ENCODE results near the gene ARL6.
A peak's percentile ranks its signal among the peaks of the same experiment; 100 is the strongest.

ARL6 gene

DNA sequence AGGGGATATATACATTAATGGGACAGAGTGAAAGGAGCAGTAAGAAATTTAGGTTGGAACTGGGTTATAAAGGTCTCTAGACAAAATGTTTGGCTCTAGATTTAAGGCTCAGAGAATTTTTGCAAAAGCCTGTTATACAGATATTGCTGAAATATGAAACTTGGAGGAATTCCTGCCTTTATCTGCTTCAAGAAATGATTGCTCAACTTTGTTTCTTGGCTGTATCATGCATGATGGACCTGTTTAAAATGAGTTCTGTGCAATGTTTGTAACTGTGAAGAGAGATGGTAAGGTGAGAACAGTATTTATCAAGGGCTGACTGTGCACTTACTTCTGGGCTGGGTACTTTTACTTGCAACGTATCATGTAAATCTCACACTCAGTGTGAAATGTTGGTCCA, 60.5 kb downstream of the ARL6 start:
- Histone ChIP-seq H2AK5ac (ENCODE audit: low read length) (no peak overlapping the region), H4K8ac (ENCODE audit: low read depth, low read length) (no peak overlapping the region), H2BK5ac (ENCODE audit: low read depth, low read length, poor library complexity) (no peak overlapping the region), H3K4me3 (ENCODE audit: low read depth, low read length) (no peak overlapping the region), H2BK12ac (ENCODE audit: low read length) (no peak overlapping the region), H3K23ac (ENCODE audit: low read length) (no peak overlapping the region), H2AFZ (ENCODE audit: insufficient read depth, low read length, poor library complexity) (no peak overlapping the region), H3K4ac (ENCODE audit: low read depth, low read length) (no peak overlapping the region), H2BK120ac (ENCODE audit: insufficient read depth, low read length, poor library complexity) (no peak overlapping the region), H3K36me3 (ENCODE audit: control insufficient read depth in 1 of 2, insufficient read depth in 2 of 2, low read length in 2 of 2) (no peaks in the 10 kb centered on the region), H3K9me3 (ENCODE audit: insufficient read depth, low read depth, low read length) (no peaks in the 10 kb centered on the region), H3K4me1 (ENCODE audit: control insufficient read depth in 1 of 2, insufficient read depth in 2 of 2, low read length in 2 of 2) (no peaks in the 10 kb centered on the region), H3K27me3 (ENCODE audit: insufficient read depth, low read length) (no peaks in the 10 kb centered on the region), H3K4me2 (ENCODE audit: low read length) (no peak overlapping the region), H3K9ac (ENCODE audit: low read length) (no peak overlapping the region), H3K79me1 (ENCODE audit: low read length) (peaks cover 4% of the 10 kb centered on the region), H4K12ac (ENCODE audit: low read depth, low read length) (no peak overlapping the region), H4K91ac (ENCODE audit: low read depth, low read length) (no peak overlapping the region), H3K14ac (ENCODE audit: low read length) (no peak overlapping the region), H3K79me2 (ENCODE audit: control insufficient read depth, insufficient read depth, low read length, poor library complexity) (peaks cover 2% of the 10 kb centered on the region), H3K18ac (ENCODE audit: low read length) (no peak overlapping the region), H3K27ac (ENCODE audit: low read depth, low read length) (no peak overlapping the region)
- peak in 1 of 2 donors; percentile 40 for DNase-seq
- WGBS (ENCODE audit: extremely low coverage, insufficient coverage, insufficient read length): no CpG with 5 or more reads among the region's 1 CpG

- H3K79me1 ChIP-seq (ENCODE audit: low read length): no peaks in the 10 kb centered on the region
- H3K27me3 ChIP-seq (ENCODE audit: insufficient read depth, low read length): no peaks in the 10 kb centered on the region
- H3K36me3 ChIP-seq (ENCODE audit: control insufficient read depth in 1 of 2, insufficient read depth in 2 of 2, low read length in 2 of 2): no peaks in the 10 kb centered on the region
- no peak overlapping the region for H3K18ac ChIP-seq (ENCODE audit: low read length)
- no peak overlapping the region for H4K12ac ChIP-seq (ENCODE audit: low read depth, low read length)
- no peak overlapping the region for H3K27ac ChIP-seq (ENCODE audit: low read depth, low read length)
- no peak overlapping the region for H3K14ac ChIP-seq (ENCODE audit: low read length)
- H3K9ac ChIP-seq (ENCODE audit: low read length): no peak overlapping the region
- no peak overlapping the region for H2BK120ac ChIP-seq (ENCODE audit: insufficient read depth, low read length, poor library complexity)
- no peaks in the 10 kb centered on the region for H3K79me2 ChIP-seq (ENCODE audit: control insufficient read depth, insufficient read depth, low read length, poor library complexity)
- H4K8ac ChIP-seq (ENCODE audit: low read depth, low read length): no peak overlapping the region
- no peak overlapping the region for H3K23ac ChIP-seq (ENCODE audit: low read length)
- no peak overlapping the region for H3K4ac ChIP-seq (ENCODE audit: low read depth, low read length)
- no peak overlapping the region for H2BK5ac ChIP-seq (ENCODE audit: low read depth, low read length, poor library complexity)
- no peak overlapping the region for H4K91ac ChIP-seq (ENCODE audit: low read depth, low read length)
- no peak overlapping the region for H2AFZ ChIP-seq (ENCODE audit: insufficient read depth, low read length, poor library complexity)
- no peak overlapping the region for H2AK5ac ChIP-seq (ENCODE audit: low read length)
- H3K4me2 ChIP-seq (ENCODE audit: low read length): no peak overlapping the region
- H3K4me1 ChIP-seq (ENCODE audit: control insufficient read depth in 1 of 2, insufficient read depth in 2 of 2, low read length in 2 of 2): no peaks in the 10 kb centered on the region
- no peak for DNase-seq
- H2BK12ac ChIP-seq (ENCODE audit: low read length): no peak overlapping the region
- H3K9me3 ChIP-seq (ENCODE audit: insufficient read depth, low read depth, low read length): no peaks in the 10 kb centered on the region
- H3K4me3 ChIP-seq (ENCODE audit: low read depth, low read length): no peak overlapping the region
- WGBS (ENCODE audit: extremely low coverage, insufficient coverage, insufficient read length): no CpG with 5 or more reads among the region's 2 CpGs
Measured at GRCh38 chr3:97827741-97828471, 63.3 kb downstream of the ARL6 start.

- no peak overlapping the region for H2AK5ac ChIP-seq (ENCODE audit: low read length)
- H3K9me3 ChIP-seq (ENCODE audit: insufficient read depth, low read depth, low read length): no peaks in the 10 kb centered on the region
- no peaks in the 10 kb centered on the region for H3K79me2 ChIP-seq (ENCODE audit: control insufficient read depth, insufficient read depth, low read length, poor library complexity)
- no peak overlapping the region for H4K8ac ChIP-seq (ENCODE audit: low read depth, low read length)
- H4K12ac ChIP-seq (ENCODE audit: low read depth, low read length): no peak overlapping the region
- H2BK12ac ChIP-seq (ENCODE audit: low read length): no peak overlapping the region
- no peaks in the 10 kb centered on the region for H3K36me3 ChIP-seq (ENCODE audit: control insufficient read depth in 1 of 2, insufficient read depth in 2 of 2, low read length in 2 of 2)
- no peak overlapping the region for H3K23ac ChIP-seq (ENCODE audit: low read length)
- H2BK120ac ChIP-seq (ENCODE audit: insufficient read depth, low read length, poor library complexity): no peak overlapping the region
- H3K18ac ChIP-seq (ENCODE audit: low read length): no peak overlapping the region
- H3K4me1 ChIP-seq (ENCODE audit: control insufficient read depth in 1 of 2, insufficient read depth in 2 of 2, low read length in 2 of 2): no peaks in the 10 kb centered on the region
- H2BK5ac ChIP-seq (ENCODE audit: low read depth, low read length, poor library complexity): no peak overlapping the region
- WGBS (ENCODE audit: extremely low coverage, insufficient coverage, insufficient read length): no CpG with 5 or more reads among the region's 2 CpGs
- H3K9ac ChIP-seq (ENCODE audit: low read length): no peak overlapping the region
- no peak overlapping the region for H2AFZ ChIP-seq (ENCODE audit: insufficient read depth, low read length, poor library complexity)
- no peak for DNase-seq
- H3K27ac ChIP-seq (ENCODE audit: low read depth, low read length): no peak overlapping the region
- no peaks in the 10 kb centered on the region for H3K79me1 ChIP-seq (ENCODE audit: low read length)
- no peak overlapping the region for H3K14ac ChIP-seq (ENCODE audit: low read length)
- no peak overlapping the region for H3K4me2 ChIP-seq (ENCODE audit: low read length)
- H3K4ac ChIP-seq (ENCODE audit: low read depth, low read length): no peak overlapping the region
- H3K4me3 ChIP-seq (ENCODE audit: low read depth, low read length): no peak overlapping the region
- no peak overlapping the region for H4K91ac ChIP-seq (ENCODE audit: low read depth, low read length)
- H3K27me3 ChIP-seq (ENCODE audit: insufficient read depth, low read length): no peaks in the 10 kb centered on the region
Measured at GRCh38 chr3:97829198-97829597, 64.6 kb downstream of the ARL6 start.

DNA sequence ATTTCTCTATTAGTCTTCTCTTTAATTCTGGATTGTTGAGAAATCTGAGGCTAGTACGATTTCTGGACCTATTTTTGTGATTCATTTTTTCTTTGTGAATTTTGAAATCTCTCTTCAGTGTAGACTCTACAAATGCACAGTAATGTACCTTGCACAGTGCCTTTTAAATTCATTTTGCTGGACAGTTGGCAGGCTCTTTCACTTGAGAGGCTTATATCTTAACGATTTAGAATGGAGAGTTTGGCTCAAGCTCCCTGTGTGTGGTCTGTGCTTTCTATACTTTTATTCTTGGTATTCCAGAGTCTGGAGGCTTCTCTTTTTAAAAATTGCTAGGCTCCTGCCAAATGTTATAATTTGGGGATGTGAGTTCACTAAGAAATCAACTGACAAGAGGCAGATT, 66.1 kb downstream of the ARL6 start:
- H3K4me3 ChIP-seq (ENCODE audit: low read depth, low read length): no peak overlapping the region
- no peak overlapping the region for H2BK120ac ChIP-seq (ENCODE audit: insufficient read depth, low read length, poor library complexity)
- no peak overlapping the region for H3K4ac ChIP-seq (ENCODE audit: low read depth, low read length)
- H2BK5ac ChIP-seq (ENCODE audit: low read depth, low read length, poor library complexity): no peak overlapping the region
- no peak overlapping the region for H2AK5ac ChIP-seq (ENCODE audit: low read length)
- no peak overlapping the region for H4K12ac ChIP-seq (ENCODE audit: low read depth, low read length)
- H3K27me3 ChIP-seq (ENCODE audit: insufficient read depth, low read length): no peaks in the 10 kb centered on the region
- no peak overlapping the region for H3K23ac ChIP-seq (ENCODE audit: low read length)
- H3K79me2 ChIP-seq (ENCODE audit: control insufficient read depth, insufficient read depth, low read length, poor library complexity): no peaks in the 10 kb centered on the region
- no peak overlapping the region for H2BK12ac ChIP-seq (ENCODE audit: low read length)
- H4K91ac ChIP-seq (ENCODE audit: low read depth, low read length): no peak overlapping the region
- no peaks in the 10 kb centered on the region for H3K9me3 ChIP-seq (ENCODE audit: insufficient read depth, low read depth, low read length)
- H3K14ac ChIP-seq (ENCODE audit: low read length): no peak overlapping the region
- no peak overlapping the region for H4K8ac ChIP-seq (ENCODE audit: low read depth, low read length)
- no peak overlapping the region for H3K4me2 ChIP-seq (ENCODE audit: low read length)
- H3K36me3 ChIP-seq (ENCODE audit: control insufficient read depth in 1 of 2, insufficient read depth in 2 of 2, low read length in 2 of 2): no peaks in the 10 kb centered on the region
- H3K27ac ChIP-seq (ENCODE audit: low read depth, low read length): no peak overlapping the region
- no peaks in the 10 kb centered on the region for H3K79me1 ChIP-seq (ENCODE audit: low read length)
- no peak for DNase-seq
- no peak overlapping the region for H3K9ac ChIP-seq (ENCODE audit: low read length)
- WGBS (ENCODE audit: extremely low coverage, insufficient coverage, insufficient read length): no CpG with 5 or more reads among the region's 2 CpGs
- H3K18ac ChIP-seq (ENCODE audit: low read length): no peak overlapping the region
- no peaks in the 10 kb centered on the region for H3K4me1 ChIP-seq (ENCODE audit: control insufficient read depth in 1 of 2, insufficient read depth in 2 of 2, low read length in 2 of 2)
- H2AFZ ChIP-seq (ENCODE audit: insufficient read depth, low read length, poor library complexity): no peak overlapping the region

Data from trophoblast cell (in vitro differentiated cells and primary cell).